ENCODE results near the gene IARS2.
"Not testable (repeated sequence)": the region's sequence is repeated elsewhere in the genome, so short reads cannot be mapped to it uniquely, and the experiment has no call there.

The IARS2 gene

GRCh38 chr1:220113136-220113695, 19.3 kb downstream of the IARS2 start:
- DNase-seq, result no peak

GRCh38 chr1:220119043-220119512, 25.1 kb downstream of the IARS2 start:
- no peak for DNase-seq

GRCh38 chr1:220121791-220122530, 28.0 kb downstream of the IARS2 start:
- no peak for DNase-seq

DNA sequence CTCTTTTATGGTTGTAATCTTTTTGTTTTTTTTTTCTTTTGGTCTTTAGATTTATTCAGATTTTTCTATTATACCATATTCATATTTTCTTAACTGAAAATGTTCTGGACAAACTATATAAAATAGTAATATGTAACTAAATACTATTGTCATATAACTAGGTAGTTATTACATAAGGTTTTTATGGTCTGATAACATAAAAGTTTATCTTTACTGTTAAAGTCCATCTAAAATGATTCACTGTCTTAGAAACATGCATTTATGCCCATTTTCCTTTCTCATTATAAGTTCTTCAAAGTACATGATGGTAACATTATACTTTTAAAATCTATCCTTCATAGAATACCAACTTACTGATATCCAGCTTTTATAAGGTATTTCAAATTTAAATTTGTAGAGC, 29.1 kb downstream of the IARS2 start:
- DNase-seq, result no peak

DNA sequence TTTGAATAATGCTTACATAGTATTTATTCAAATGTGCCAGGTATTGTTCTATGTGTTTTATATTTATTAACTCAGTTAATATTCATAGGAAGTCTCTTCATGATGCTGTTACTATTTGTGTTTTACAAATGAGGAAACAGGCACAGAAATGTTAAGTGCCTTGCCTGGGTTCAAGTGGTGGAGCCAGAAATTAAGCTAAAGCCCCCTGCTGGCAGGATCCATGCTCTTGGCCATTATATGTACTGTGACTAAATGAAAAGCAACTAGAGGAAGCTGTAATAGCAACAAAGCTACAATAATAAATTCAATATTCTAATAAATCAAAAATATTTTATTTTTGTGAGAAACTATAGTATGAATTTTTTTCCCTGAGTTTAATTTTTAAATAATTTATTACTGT, 30.0 kb downstream of the IARS2 start:
- DNase-seq, result no peak

DNA sequence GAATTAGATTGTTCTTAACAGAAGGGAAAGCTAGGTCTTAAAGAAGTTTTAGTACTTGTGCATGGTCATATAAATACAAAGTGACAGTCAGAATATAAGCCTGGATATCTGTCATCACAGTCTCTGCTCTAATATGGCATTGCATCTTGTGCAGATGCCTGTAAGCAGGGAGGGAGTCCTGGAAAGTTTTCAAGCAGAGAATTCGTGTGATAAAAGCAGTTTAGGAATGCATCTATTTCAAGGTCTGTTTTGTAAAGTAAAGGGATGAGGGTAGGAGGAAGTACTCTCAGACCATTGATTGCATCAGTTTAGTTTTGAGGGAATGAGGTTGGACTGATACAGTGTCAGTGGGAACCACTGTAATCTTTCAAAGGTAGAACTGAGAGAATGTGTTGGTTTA, 30.6 kb downstream of the IARS2 start:
- DNase-seq, result no peak

DNA sequence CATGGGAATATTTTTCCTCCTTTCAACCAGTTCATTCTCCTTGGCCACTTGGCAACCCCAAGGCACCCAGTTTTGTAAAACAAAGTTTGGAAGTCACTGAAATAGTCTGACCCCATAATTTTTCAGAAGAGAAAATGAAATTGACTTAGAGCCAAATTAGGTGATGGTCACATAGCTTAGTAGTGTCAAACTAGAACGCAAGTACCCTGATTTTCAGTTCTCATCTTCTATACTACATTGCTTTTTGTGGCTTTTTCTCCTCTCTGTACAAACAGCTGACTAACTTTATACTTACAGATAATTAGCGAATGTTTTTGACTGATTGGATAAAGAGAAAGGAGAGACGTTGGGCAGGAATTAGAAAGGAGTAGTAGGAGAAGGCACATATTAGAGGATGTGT, 33.1 kb downstream of the IARS2 start:
- no peak for DNase-seq

DNA sequence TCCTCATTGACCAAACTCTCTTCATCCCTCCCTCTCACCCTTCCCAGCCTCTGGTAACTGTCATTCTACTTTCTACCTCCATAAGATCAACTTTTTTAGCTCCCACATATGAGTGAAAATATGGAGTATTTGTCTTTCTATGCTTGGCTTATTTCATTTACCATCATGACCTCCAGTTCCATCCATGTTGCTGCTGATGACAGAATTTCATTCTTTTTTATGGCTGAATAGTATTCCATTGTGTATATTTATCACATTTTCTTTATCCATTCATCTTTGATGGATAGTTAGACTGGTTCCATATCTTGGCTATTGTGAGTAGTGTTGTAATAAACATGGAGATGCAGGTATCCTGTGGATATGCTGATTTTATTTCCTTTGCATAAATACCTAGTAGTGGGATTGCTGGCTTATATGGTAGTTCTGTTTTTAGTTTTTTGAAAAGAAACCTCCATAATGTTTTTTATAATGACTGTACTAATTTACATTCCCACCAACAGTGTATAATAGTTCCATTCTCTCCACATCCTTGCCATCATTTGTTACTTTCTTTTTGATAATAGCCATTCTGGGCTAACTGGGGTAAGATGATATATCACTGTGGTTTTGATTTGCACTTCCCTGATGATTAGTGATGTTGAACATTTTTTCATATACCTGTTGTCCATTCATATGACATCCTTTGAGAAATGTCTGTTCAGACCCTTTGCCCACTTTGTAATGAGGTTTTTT, 35.7 kb downstream of the IARS2 start:
- DNase-seq, result no peak

- DNase-seq, result no peak
Observed at GRCh38 chr1:220135755-220136154, 41.8 kb downstream of the IARS2 start.

GRCh38 chr1:220137019-220137786, 43.3 kb downstream of the IARS2 start:
- DNase-seq, result no peak

DNA sequence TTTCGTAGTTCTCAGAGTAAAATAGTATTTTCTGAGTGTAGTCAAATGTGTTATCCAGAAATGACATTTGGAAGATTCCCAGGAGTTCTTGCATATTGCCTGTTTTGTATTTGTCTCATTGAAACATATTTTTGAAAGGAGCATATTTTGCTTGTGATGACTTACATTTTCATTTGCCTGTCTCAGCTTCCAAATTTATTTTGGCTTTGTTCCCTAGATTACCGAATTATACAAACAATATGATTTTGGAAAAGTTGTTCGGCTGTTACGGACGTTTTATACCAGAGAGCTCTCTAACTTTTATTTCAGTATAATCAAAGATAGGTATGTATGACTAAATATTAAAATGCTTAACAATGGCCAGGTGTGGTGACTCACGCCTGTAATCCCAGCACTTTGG, 46.0 kb downstream of the IARS2 start:
- DNase-seq, result no peak

DNA sequence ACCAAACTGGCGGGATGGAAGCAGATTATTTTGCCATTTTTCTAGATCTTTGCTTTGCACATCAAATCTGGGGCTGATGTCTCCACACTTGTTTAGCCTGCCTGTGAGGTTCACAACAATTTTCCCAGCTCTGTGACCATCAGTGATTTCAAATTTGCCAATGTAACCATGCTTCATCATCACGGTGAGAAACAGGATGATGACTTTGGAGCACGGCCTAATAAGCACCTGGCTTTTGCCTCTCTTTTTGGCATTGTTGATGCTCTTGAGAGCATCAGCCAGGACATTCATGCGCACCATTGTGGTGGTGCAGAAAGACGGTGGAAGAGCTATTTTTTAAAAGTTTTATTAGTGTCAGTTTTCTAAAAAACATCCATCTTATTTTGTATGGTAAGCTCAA, 50.1 kb downstream of the IARS2 start:
- no peak for DNase-seq

DNA sequence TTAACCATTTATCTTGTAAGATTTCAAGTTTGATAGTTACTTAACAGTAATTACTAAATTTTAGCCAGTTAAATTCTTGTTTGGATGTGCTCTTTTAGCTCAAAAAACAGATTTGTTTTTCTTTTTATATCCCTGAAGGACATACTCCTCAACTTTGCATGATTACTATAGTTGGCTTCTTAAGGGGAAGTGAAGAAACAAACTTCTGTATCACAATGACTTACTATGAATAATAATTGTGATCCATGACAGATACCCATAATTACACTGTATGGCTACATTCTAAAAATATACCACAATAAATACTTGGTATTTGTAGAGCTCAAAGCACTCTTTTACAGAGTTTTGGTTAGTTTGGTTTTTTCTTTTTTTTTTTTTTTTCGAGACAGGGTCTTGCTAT, 55.8 kb downstream of the IARS2 start:
- DNase-seq, result no peak

DNA sequence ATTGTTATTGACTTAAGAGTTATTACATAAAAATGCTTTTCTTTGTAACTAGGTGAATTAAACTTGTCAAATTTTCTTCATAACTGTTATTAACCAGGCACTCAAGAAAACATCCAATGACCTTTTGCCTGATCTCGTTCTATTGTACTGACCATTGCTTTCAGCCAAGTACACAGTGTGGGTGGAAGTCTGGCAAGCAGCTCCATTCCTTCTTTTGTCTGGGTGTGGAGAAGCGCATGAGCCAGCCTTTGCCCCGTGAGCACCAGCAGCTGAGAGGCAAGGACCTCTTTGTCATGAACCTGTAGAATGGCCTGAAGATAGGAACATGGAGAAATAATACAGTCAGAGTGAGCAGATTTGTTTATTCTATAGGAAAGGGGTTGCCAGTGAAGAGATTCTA, 57.5 kb downstream of the IARS2 start:
- DNase-seq, result no peak

- DNase-seq, result no peak
Observed at GRCh38 chr1:220153147-220153546, 59.2 kb downstream of the IARS2 start.

DNA sequence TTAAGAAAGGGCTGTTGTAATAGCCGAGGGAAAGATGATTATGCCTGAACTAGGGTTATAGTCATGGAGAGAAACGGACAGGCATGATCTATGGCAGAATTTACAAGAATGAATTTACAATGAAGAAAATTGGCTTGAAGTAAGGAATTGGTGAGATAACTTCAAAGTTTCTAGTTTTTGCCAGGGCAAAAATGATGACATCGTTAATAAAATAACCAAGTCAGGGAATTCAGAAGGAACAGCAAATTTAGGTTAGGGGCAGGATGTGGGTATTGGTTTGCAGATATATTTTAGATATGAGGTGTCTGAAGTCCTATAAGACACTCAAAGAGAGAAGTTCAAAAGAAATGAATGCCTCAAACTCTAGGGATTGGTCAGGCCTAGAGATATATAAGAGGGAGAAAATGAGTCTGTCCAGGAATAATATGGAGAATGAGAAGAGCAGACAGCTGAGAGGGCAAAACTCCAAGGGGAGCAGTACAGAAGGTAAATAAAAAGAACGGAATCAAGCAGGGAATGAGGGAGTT, 62.8 kb downstream of the IARS2 start:
- no peak for DNase-seq

DNA sequence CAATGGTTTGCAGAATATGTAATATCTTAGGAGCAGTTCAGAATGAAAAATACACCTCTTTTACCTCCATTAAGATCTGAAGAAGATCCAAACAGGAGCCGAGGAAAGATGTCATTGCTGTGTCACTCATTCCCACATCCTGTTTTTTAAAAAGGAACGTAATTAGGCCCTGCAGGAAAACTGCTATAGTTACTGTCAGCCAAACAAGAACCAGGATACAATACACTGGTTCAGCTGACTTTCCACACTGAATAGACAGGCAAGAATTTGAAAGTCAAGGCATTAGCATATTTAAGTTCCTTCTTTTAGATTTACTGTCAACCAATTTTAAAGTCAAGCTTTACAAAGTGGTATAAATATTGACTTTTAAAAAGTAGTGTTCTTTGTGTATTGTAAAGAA, 63.8 kb downstream of the IARS2 start:
- no peak for DNase-seq

DNA sequence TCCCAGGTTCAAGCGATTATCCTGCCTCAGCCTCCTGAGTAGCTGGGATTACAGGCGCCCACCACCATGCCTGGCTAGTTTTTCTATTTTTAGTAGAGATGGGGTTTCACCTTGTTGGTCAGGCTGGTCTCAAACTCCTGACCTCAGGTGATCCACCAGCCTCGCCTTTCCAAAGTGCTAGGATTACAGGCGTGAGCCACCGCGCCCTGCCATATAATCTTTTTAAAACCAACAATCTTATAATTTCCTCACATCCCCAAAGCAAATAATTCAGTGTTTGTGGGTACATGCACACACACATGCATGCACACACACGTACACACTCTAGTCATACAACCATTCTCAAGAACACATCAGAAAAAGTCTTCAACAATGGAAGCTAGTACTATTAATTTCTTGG, 64.6 kb downstream of the IARS2 start:
- DNase-seq, result not testable (repeated sequence)

GRCh38 chr1:220159041-220159440, 65.1 kb downstream of the IARS2 start:
- no peak for DNase-seq

- DNase-seq, result no peak
Observed at GRCh38 chr1:220160027-220160426, 66.1 kb downstream of the IARS2 start.

GRCh38 chr1:220164116-220164515, 70.2 kb downstream of the IARS2 start:
- DNase-seq, result no peak

DNA sequence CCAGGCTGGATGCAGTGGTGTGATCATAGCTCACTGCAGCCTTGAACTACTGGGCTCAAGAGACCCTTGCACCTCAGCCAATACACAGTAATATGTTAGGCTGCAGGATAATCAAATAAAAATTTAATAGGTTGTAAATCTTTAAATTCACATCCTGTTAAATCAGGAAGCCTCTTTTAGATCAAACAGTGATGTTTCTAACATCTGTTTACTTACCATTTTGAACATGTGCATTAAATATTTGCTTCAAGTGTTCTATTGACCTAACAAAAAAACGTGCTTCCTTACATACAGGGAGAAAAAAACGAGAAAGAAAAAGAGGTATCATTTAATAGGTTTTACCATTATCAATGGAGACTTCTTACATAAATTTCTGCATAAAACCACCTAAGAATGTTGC, 70.6 kb downstream of the IARS2 start:
- no peak for DNase-seq

DNA sequence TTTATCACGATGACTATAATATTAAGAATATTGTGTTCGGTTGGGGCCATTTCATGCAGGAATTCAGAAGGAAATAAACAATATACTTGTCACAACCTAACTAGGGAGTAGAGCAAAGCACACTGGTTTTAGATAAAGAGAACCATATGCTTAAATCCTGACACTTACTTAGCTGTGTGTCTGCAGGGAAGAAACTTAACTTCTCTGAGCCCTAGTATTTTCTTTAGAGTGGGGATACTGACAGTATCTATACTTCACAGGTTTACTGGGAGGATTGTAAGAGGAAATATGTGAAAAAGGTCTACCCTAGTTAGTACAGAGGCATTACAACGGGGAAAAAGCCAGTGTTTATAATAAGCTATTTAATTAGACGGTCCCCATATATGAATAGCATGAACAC, 72.9 kb downstream of the IARS2 start:
- DNase-seq, result no peak

All from CD4-positive, alpha-beta T cell treated with Interleukin-15 for 1 hour (primary cell).